ENCODE measurements around the gene CCNJL. TPM values are rescaled to one million over a fixed set of nuclear protein-coding genes. Genes with fewer than 3 reads are reported as not detected.

The CCNJL gene
- total RNA-seq, 2 experiments from 2014 or later, result 0.23 TPM; not detected in 1

DNA sequence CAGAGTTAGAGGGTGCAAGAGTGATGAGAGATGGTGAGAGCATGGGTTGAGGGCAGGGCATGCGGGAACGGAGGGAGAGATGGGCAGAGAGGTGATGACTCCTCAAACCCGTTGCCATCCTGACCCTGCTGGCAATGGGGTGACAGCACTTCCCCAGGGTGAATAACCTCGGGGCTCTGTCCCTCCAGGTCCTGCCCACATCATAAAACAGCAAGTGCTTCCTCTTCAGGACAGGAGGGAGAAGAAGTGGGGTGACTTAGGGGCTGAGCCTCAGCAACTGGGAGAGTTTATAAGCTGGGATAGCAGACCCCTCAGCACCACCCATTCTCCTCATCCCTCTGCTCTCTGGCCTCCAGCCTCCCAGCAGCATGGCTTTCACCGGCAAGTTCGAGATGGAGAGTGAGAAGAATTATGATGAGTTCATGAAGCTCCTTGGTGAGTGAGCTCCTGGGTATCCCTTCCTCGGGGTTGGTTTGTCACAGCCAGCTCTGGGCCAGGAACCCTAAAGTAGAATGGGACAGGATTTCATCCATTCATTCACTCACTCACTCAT, 83.1 kb downstream of the CCNJL start, which contains the start of gene FABP6:
FABP6 (plus strand) TSS at position 317 of the 553 bp plus-strand sequence; CDS start at position 369, 52 bp downstream.
- POLR2A ChIA-PET, result no interaction called here
- H3K27ac Mint-ChIP-seq, result no peak within 1 kb of the TSS
- no peak for DNase-seq
- H3K4me1 Mint-ChIP-seq (ENCODE audit: low read depth), result no peaks in the 10 kb centered on the region
- H3K36me3 Mint-ChIP-seq (ENCODE audit: low read depth), result no peaks in the 10 kb centered on the region
- no peak for ATAC-seq
- no peak within 1 kb of the TSS for H3K4me3 Mint-ChIP-seq
- no peaks in the 10 kb centered on the region for H3K9me3 Mint-ChIP-seq (ENCODE audit: insufficient read depth)
- peaks cover 3% of the 10 kb centered on the region for H3K27me3 Mint-ChIP-seq (ENCODE audit: low read depth)
- CTCF ChIA-PET, result no interaction called here

GRCh38 chr5:160227012-160227411, 85.4 kb downstream of the CCNJL start:
- Mint-ChIP-seq H3K27me3 (ENCODE audit: low read depth) (peaks cover 3% of the 10 kb centered on the region), H3K4me3 (no peak overlapping the region), H3K36me3 (ENCODE audit: low read depth) (no peaks in the 10 kb centered on the region), H3K9me3 (ENCODE audit: insufficient read depth) (no peaks in the 10 kb centered on the region), H3K4me1 (ENCODE audit: low read depth) (no peaks in the 10 kb centered on the region), H3K27ac (no peak overlapping the region)
- DNase-seq (no peak), ATAC-seq (no peak)
- ChIA-PET CTCF (interaction anchor here (0.9 kb wide), 1 partner anchor 14 kb away, joined by 3 read pairs; no protein-coding TSS in a partner anchor), POLR2A (no interaction called here)

GRCh38 chr5:160221082-160221481, 91.3 kb downstream of the CCNJL start:
- Mint-ChIP-seq H3K4me3 (no peak overlapping the region), H3K4me1 (ENCODE audit: low read depth) (no peaks in the 10 kb centered on the region), H3K9me3 (ENCODE audit: insufficient read depth) (no peaks in the 10 kb centered on the region), H3K27ac (no peak overlapping the region), H3K27me3 (ENCODE audit: low read depth) (no peaks in the 10 kb centered on the region), H3K36me3 (ENCODE audit: low read depth) (no peaks in the 10 kb centered on the region)
- CTCF ChIA-PET, result no interaction called here
- POLR2A ChIA-PET, result no interaction called here
- ATAC-seq (no peak), DNase-seq (no peak)

- no peak overlapping the region for H3K27ac Mint-ChIP-seq
- no peaks in the 10 kb centered on the region for H3K9me3 Mint-ChIP-seq (ENCODE audit: insufficient read depth)
- no peak overlapping the region for H3K4me3 Mint-ChIP-seq
- ChIA-PET CTCF (no interaction called here), POLR2A (no interaction called here)
- no peaks in the 10 kb centered on the region for H3K36me3 Mint-ChIP-seq (ENCODE audit: low read depth)
- H3K4me1 Mint-ChIP-seq (ENCODE audit: low read depth), result no peaks in the 10 kb centered on the region
- DNase-seq (no peak), ATAC-seq (no peak)
- peaks cover 7% of the 10 kb centered on the region for H3K27me3 Mint-ChIP-seq (ENCODE audit: low read depth)
Measured at GRCh38 chr5:160219356-160219755, 93.0 kb downstream of the CCNJL start.

- H3K9me3 Mint-ChIP-seq (ENCODE audit: insufficient read depth), result no peaks in the 10 kb centered on the region
- no peak for DNase-seq
- CTCF ChIA-PET, result interaction anchor here (1.3 kb wide), 1 partner anchor 14 kb away, joined by 3 read pairs; no protein-coding TSS in a partner anchor
- no peaks in the 10 kb centered on the region for H3K4me1 Mint-ChIP-seq (ENCODE audit: low read depth)
- H3K27me3 Mint-ChIP-seq (ENCODE audit: low read depth), result peaks cover 7% of the 10 kb centered on the region
- H3K36me3 Mint-ChIP-seq (ENCODE audit: low read depth), result no peaks in the 10 kb centered on the region
- no peak overlapping the region for H3K4me3 Mint-ChIP-seq
- H3K27ac Mint-ChIP-seq, result no peak overlapping the region
- no peak for ATAC-seq
- POLR2A ChIA-PET, result no interaction called here
Measured at GRCh38 chr5:160213537-160213936, 98.8 kb downstream of the CCNJL start.

DNA sequence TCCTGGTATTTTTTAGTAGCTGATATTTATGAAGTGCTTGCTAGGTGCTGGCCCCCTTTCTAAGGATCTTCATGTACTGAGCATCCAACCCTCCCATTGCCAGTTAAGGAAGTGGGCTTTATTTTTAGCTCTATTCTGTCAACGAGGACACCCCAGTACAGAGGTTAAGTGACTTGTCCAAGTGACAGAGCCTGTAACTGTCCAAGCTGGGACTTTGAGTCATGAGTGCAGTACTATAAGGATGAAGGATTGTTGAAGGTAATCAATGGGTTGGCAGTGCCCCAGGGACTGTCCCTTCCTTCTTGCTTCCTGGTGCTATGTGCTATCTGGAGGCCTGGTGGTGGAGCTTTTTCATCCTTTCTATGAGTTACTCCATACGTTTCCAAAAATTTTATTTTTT, 101.0 kb downstream of the CCNJL start:
- H3K4me3 Mint-ChIP-seq, result no peak overlapping the region
- ChIA-PET POLR2A (no interaction called here), CTCF (interaction anchor here (1.8 kb wide), 1 partner anchor 134 kb away, joined by 5 read pairs; no protein-coding TSS in a partner anchor)
- H3K36me3 Mint-ChIP-seq (ENCODE audit: low read depth), result no peaks in the 10 kb centered on the region
- H3K27me3 Mint-ChIP-seq (ENCODE audit: low read depth), result peaks cover 9% of the 10 kb centered on the region
- no peak overlapping the region for H3K27ac Mint-ChIP-seq
- H3K9me3 Mint-ChIP-seq (ENCODE audit: insufficient read depth), result no peaks in the 10 kb centered on the region
- ATAC-seq (no peak), DNase-seq (no peak)
- no peaks in the 10 kb centered on the region for H3K4me1 Mint-ChIP-seq (ENCODE audit: low read depth)

DNA sequence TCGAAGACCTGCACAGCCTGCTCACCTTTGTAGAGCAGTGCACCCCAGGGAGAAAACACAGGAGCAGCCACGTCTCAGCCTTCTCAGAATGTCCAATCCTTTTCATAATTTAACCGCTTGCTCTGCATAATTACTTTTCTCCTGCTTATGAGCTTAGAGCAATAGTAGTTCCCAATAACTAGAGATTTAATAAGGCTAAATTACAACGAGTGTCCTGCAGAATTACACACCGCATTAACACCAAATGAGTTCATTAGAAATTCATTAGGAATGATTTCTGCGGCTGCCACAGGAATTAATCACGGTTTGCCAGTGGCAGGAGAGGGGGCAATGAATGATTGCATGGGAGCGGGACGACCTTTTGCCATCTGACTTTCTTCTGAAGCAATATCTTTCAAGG, 101.8 kb downstream of the CCNJL start:
- peaks cover 6% of the 10 kb centered on the region for H3K27me3 Mint-ChIP-seq (ENCODE audit: low read depth)
- no peaks in the 10 kb centered on the region for H3K9me3 Mint-ChIP-seq (ENCODE audit: insufficient read depth)
- H3K36me3 Mint-ChIP-seq (ENCODE audit: low read depth), result no peaks in the 10 kb centered on the region
- H3K27ac Mint-ChIP-seq, result no peak overlapping the region
- no peaks in the 10 kb centered on the region for H3K4me1 Mint-ChIP-seq (ENCODE audit: low read depth)
- CTCF ChIA-PET, result interaction anchor here (1.8 kb wide), 1 partner anchor 135 kb away, joined by 5 read pairs; no protein-coding TSS in a partner anchor
- no peak for DNase-seq
- POLR2A ChIA-PET, result no interaction called here
- H3K4me3 Mint-ChIP-seq, result no peak overlapping the region
- ATAC-seq, result no peak

DNA sequence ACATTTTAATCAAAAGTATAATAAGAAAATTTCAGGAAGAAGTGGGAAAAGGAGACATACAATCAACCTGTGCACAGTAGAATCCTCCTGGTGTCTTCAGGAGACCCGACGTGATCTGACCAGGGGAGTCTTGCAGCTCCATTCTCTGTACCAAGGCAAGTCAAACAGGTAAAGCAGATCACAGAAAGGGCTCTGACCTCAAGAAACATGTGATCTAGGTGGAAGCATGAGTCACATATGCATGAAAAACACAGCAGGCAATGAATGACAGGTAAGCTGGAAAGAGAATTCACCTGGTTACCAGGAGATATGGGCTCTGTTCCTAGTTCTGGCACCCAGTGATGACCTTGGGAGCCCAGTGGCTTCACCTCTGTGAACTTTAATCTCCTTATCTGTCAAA, 102.4 kb downstream of the CCNJL start:
- DNase-seq (no peak), ATAC-seq (no peak)
- Mint-ChIP-seq H3K4me3 (no peak overlapping the region), H3K27ac (no peak overlapping the region), H3K4me1 (ENCODE audit: low read depth) (no peaks in the 10 kb centered on the region), H3K36me3 (ENCODE audit: low read depth) (no peaks in the 10 kb centered on the region), H3K27me3 (ENCODE audit: low read depth) (peaks cover 5% of the 10 kb centered on the region), H3K9me3 (ENCODE audit: insufficient read depth) (no peaks in the 10 kb centered on the region)
- CTCF ChIA-PET, result no interaction called here
- POLR2A ChIA-PET, result no interaction called here

DNA sequence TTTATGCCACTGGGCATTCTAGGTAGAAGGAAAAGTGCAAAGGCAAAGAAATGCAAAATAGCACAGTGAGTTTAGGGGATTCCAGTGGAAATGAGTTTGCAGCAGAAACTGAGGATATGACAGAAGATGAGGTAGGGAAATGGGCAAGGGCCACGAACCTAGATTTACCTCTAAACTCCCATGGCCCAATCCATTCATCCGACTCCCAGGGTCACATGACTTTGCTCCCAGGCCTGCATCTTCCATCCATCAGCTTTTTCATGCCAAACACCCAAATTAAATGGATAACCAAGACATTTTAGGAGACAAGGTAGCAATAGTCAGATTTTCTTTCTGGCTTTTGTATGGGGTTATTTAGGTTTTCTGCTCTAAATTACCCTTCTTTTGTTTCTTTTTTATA, 105.3 kb downstream of the CCNJL start:
- no peaks in the 10 kb centered on the region for H3K4me1 Mint-ChIP-seq (ENCODE audit: low read depth)
- no peak for DNase-seq
- no peaks in the 10 kb centered on the region for H3K9me3 Mint-ChIP-seq (ENCODE audit: insufficient read depth)
- H3K27ac Mint-ChIP-seq, result no peak overlapping the region
- H3K4me3 Mint-ChIP-seq, result no peak overlapping the region
- peaks cover 3% of the 10 kb centered on the region for H3K27me3 Mint-ChIP-seq (ENCODE audit: low read depth)
- ChIA-PET CTCF (no interaction called here), POLR2A (no interaction called here)
- ATAC-seq, result no peak
- H3K36me3 Mint-ChIP-seq (ENCODE audit: low read depth), result no peaks in the 10 kb centered on the region

Other genes with a start within 250 kb of the CCNJL start
- gene PWWP2A, start 193.1 kb downstream of the CCNJL start, total RNA-seq, result 10 to 100 TPM; 19.5 to 24.9 TPM
- gene FABP6, start 83.1 kb downstream of the CCNJL start, total RNA-seq, result not detected
- gene C1QTNF2, start 58.1 kb upstream of the CCNJL start, total RNA-seq, result not detected
- gene FAM200C, start 87.5 kb upstream of the CCNJL start, total RNA-seq, result under 1 TPM; 0.29 to 0.45 TPM
- 10 to 100 TPM; 41.0 to 46.9 TPM for gene SLU7, start 106.5 kb upstream of the CCNJL start, total RNA-seq
- 100 to 1,000 TPM; 138 to 140 TPM for gene PTTG1, start 109.3 kb upstream of the CCNJL start, total RNA-seq

Measured in activated CD8-positive, alpha-beta T cell treated with anti-CD3 and anti-CD28 coated beads, Interleukin-2, amount 10 ng/mL, durations not matched to agents 7 days and 5 days (primary cell).